DMS153 treated with DMSO at 0.1 percent for 48 hours (cell line): Measurements from ENCODE around the gene SAMD11.
"Not testable (repeated sequence)": the region's sequence is repeated elsewhere in the genome, so short reads cannot be mapped to it uniquely, and the experiment has no call there.

ENCODE experiments used
- DNase-seq: peaks from one replicate; lab custom pipeline; 2025; ENCODE audit not compliant: unreplicated experiment; lab: John Stamatoyannopoulos, UW

SAMD11 gene

DNA sequence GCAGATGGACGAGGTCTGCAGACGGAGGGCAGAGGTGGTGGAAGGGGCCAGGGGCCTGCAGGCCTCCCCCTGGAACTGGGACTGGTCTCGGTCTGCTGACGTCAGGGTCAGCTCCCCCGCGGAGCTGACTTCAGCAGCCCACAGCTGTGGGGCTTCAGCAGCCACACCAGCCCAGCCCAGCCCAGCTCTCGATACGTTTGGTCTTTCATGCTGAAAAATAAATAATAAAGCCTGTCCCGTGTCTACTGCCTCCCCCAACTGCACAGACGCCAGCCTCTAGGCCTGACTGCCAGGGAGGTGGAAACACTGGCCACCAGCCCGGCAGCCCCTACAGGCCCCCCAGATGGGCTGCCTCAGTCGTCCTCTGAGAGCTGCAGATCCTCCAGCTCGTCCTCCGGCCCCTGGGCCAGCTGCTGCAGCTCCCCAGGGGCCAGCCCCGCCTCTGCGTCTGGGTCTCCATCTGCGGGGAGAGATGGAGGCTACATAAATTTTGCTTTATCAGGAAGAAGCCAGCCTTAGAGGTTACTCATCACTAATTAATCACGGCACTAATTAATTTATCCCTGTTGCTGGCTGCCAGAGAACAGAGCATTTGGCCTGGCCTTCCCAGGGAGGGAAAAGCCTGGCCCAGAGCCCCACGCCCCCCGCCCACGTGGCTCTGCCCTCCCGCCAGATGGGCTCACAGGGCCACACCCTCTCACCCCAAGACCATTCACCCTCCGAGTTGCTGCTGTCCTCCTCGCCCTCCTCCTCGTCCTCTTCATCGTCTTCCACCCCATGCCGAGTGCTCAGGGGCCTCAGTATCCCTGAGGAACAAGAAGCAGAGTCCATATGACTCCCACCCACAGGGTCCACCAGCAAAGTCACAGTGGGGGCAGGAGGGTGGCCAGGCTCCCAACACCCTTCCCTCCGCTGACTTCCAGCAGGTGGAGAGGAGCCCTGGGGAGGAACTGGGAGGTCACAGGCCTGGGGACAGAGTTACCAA is 20.9 kb downstream of the SAMD11 start:
- DNase-seq, result no peak

GRCh38 chr1:945688-946556 is 22.2 kb downstream of the SAMD11 start:
- no peak for DNase-seq

DNA sequence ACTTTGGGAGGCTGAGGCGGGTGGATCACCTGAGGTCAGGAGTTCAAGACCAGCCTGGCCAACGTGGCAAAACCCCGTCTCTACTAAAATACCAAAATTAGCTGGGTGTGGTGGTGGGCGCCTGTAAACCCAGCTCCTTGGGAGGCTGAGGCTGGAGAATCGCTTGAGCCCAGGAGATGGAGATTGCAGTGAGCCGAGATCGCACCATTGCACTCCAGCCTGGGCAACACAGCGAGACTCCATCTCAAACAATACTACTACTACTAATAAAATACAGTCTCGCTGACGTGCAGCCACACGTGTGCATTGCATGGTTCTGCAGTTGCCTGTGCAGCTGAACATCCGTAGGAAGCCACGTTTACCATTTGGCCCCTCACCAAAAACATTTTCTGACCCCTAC is 23.1 kb downstream of the SAMD11 start:
- not testable (repeated sequence) for DNase-seq

GRCh38 chr1:947958-948357 is 24.2 kb downstream of the SAMD11 start:
- DNase-seq, result no peak

DNA sequence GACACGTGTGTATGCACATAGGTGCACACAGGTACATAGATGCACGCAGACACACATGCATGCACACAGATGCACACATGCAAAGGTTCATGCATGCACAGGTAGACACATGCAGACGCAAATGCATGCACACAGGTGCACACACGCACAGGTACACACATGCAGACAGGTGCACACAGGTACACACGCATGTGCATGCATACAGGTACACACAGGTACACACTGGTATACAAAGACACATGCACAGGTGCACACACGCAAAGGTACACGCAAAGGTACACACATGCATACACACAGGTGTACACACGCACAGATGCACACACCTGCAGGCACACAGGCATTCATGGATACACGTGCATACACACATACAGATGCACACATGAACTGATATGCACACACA is 26.5 kb downstream of the SAMD11 start:
- no peak for DNase-seq

- DNase-seq, result no peak
Measured at GRCh38 chr1:950881-951280, 27.2 kb downstream of the SAMD11 start.

GRCh38 chr1:951364-951763 is 27.6 kb downstream of the SAMD11 start:
- no peak for DNase-seq

GRCh38 chr1:952201-952600 is 28.5 kb downstream of the SAMD11 start:
- no peak for DNase-seq

DNA sequence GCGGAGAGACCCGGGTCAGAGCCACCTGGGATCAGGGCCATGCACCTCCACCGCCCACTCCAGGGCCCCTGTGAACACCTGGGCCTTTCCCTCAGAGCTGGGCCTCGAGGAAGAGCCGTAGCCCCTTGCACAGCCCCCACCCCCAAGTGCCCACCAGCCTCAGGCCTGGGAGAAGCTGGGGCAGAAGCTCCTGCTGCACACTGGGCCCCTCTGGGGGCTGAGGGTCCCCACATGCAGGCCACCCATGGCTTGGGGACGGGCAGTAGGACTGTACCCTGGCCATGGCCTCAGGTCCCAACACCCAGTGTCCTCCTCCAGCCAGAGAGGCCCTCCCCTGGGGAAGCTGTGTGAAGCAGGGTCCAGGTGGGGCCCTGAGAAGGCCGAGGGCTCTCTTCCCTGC is 28.9 kb downstream of the SAMD11 start:
- DNase-seq, result no peak

DNA sequence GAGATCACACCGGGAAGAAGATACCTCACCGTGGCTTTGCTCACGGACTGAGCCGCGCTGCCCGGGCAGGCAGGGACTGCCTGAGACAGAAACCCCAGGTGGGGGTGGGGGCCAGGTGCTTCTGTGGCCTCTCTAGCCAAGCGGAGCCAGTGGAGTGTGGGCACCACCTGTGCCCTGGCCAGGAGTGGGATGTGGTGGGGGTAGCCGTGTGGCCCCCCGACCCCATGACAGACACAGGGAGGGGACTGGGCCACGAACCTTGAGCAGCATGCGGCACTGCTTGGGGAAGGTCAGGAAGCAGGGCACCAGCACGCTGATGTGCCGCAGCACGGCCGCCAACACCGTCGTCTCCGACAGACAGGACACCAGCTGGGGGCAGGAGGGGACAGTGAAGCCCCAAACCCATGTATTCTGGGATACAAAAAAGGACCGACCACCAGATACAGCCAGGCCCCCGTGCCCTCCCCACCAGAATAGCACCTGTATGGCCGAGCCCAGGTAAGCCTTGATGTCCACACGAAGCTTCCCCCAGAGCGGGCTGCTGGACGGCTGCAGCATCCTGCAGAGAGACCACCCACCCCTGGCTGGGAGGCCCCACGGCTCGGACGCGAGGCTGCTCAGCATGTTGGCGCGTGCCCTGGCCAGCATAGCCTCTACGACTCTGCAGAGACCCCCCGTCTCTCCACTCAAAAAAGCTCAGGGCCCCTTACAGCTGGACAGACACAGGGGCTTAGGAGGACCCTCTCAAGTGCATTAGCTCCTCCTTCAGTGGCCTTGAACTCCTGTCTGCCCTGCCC is 30.0 kb downstream of the SAMD11 start:
- DNase-seq, result no peak

DNA sequence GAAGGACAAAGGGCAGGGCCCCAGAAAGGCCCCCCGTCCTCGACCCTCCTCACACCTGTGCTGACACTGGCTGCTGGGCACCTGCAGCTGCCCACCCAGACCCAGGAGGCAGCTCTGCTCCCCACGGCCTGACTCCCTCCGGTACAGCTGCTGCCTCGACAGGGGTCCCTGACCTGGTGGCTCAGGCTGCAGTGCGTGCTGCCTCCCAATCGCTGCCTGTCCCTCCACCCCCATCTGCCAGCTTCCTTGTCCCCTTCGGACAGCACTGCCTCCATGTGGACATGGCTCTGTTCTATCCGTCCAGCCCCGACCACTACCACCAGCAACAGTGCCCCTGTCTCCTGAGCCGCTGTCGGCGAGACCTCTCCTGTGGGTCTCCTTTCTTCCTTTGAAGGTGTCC is 31.2 kb downstream of the SAMD11 start:
- no peak for DNase-seq

- DNase-seq, result no peak
Measured at GRCh38 chr1:955474-955873, 31.8 kb downstream of the SAMD11 start.

DNA sequence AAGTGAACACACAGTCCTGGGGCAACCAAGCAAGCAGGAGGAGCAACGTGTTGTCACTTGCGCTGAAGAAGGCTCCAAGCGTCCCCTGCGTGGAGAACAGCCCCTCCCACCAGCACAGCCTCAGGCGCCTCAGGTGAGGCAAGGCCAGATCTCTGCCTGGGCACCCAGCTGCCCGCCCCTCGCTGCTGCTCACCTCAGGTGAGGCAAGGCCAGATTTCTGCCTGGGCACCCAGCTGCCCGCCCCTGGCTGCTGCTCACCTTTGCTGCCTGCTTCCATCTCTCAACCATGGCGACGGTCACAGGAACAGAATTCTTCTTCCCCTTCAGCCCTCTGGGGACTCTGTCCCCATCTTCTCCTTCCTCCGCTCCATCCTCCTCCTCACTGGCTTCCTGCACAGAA is 32.9 kb downstream of the SAMD11 start:
- no peak for DNase-seq

GRCh38 chr1:958823-959730 is 35.4 kb downstream of the SAMD11 start, which contains the start of gene NOC2L:
Gene NOC2L (minus strand): TSS chr1:959256. CDS start chr1:959240, 16 bp downstream.
- peak; percentile 83 for DNase-seq

DNA sequence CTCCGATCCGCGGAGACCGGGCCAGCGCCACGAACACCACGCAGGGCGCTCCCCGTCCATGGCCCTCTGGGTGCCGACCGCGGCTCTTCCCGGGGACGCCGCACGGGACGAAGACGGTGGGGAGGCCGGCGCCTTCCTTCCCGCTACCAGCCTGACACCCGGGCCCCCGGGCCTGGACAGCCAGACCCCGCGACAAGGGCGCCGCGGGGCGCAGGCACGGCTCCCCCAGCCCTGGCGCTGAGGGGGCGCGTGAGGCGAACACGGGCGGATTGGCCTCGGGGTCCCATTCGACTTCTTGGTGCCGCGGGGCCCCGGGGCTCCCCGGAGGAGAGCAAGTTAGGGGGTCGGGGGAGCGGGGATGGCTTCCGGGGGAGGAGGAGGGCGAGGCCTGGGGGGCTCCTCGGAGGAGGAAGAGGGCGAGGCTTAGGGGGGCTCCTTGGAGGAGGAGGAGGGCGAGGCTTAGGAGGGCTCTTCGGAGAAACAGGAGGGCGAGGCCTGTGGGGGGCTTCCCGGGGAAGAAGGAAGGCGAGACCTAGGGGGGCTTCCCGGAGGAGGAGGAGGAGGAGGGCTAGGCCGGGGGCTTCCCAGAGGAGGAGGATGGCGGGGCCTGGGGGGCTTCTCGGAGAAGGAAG is 36.1 kb downstream of the SAMD11 start:
- DNase-seq, result no peak

DNA sequence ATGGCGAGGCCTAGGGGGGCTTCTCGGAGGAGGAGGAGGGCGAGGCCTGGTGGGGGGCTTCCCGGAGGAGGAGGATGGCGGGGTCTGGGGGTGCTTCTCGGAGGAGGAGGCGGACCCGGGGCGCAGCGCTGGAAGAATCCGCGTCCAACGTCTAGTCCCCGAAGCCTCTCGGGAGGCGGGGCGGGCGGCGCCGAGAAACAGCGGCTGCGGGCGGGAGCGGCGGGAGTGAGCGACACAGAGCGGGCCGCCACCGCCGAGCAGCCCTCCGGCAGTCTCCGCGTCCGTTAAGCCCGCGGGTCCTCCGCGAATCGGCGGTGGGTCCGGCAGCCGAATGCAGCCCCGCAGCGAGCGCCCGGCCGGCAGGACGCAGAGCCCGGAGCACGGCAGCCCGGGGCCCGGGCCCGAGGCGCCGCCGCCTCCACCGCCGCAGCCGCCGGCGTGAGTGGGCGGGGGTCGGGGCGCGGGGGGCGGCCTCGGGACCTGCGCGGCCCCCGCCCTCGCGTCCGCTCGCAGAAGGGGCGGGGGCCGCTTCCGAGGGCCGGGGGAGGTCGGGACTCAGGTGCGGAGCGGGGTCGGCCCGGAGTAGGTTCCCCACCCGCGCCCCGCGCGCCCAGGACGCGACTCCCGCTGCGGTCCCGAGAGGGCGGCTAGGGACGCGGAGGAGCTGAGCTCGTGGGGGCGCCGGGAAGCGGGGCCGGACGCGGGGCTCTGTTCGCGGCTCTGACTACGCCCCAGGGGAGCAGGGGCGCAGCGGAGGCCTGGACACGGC is 36.8 kb downstream of the SAMD11 start, which contains the start of gene KLHL17:
Gene KLHL17 (plus strand): TSS at position 222 of the 769 bp plus-strand sequence. CDS start 110 bp downstream, at position 332.
- DNase-seq, result peak; percentile 32

- DNase-seq, result no peak
Measured at GRCh38 chr1:961132-961669, 37.5 kb downstream of the SAMD11 start.
